ENCODE measurements around the gene STON2. TPM values are rescaled to one million over a fixed set of nuclear protein-coding genes. Genes with fewer than 3 reads are reported as not detected.

Gene STON2
- total and polyA plus RNA-seq, 2 of the 8 experiments (the other 6 are each of a cell fraction or from before 2014, with no cell fraction given) = 8.9 to 50.0 TPM

DNA sequence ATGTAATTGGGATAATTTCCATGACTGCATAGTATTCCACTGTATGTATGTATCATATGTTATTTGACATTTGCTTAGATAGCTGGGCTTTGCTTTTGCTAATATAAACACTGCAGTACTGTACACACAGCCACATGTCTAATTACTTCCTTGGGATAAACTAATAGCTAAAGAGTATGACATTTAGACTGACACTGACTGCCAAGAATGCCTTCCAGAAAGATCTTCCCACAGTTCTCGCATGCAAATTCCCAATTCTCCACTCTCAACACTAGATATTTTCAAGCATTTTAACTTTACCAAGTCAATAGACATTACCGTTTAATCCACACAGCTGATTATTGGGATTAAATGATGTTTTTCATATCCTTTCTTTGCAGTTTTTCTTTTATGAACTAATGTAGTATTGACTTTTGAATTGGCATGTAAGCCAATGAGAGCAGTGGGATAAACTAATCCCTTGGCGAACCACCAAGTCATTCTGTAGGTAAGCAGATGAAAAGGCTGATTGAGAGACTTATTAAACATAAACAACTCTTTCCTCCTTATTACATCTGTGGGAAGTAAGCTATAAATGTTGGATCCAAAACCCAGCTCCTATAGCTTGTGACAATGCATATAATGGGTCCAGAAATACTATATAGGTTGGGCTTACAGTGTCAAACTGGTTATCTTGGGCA is 55.5 kb downstream of the STON2 start:
- H3K23ac ChIP-seq (ENCODE audit: insufficient read length) = no peak overlapping the region
- H2BK5ac ChIP-seq (ENCODE audit: low read depth, low read length) = no peak overlapping the region
- no peak overlapping the region for H2BK120ac ChIP-seq (replicated peaks; ENCODE audit: low read depth, low read length)
- H4K91ac ChIP-seq (replicated peaks; ENCODE audit: insufficient read length, low read length) = no peak overlapping the region
- no peak overlapping the region for H2AK5ac ChIP-seq (ENCODE audit: low read depth, low read length)
- DNase-seq (ENCODE audit: low read depth in 1 of 2, low spot score in 2 of 2) = no peak
- no peaks in the 10 kb centered on the region for H3K36me3 ChIP-seq (ENCODE audit: control insufficient read depth in 2 of 4, insufficient read depth in 4 of 4, low read length in 3 of 4)
- no peaks in the 10 kb centered on the region for H3K27me3 ChIP-seq (replicated peaks in 1 of 4; ENCODE audit: control insufficient read depth in 3 of 4, extremely low read depth in 1 of 4, insufficient read depth in 3 of 4, low read length in 3 of 4)
- no peak overlapping the region for H3K56ac ChIP-seq (replicated peaks; ENCODE audit: insufficient read length, low read depth, low read length)
- H3K9me3 ChIP-seq (ENCODE audit: insufficient read depth in 2 of 2, low read depth in 1 of 2, low read length in 1 of 2) = no peaks in the 10 kb centered on the region
- no peak overlapping the region for H3K18ac ChIP-seq (ENCODE audit: extremely low read depth, low read length)
- CTCF ChIA-PET (ENCODE audit: partially characterized antibody) = interaction anchor here (0.5 to 2.2 kb wide), 3 partner anchors 9 to 75 kb away, joined by 3 to 6 read pairs (median 6); no protein-coding TSS in a partner anchor
- H4K5ac ChIP-seq (ENCODE audit: insufficient read length, low read depth, low read length) = no peak overlapping the region
- H3K23me2 ChIP-seq (ENCODE audit: low read depth, low read length) = no peaks in the 10 kb centered on the region
- H2BK15ac ChIP-seq (ENCODE audit: low read length) = no peak overlapping the region
- POLR2A ChIA-PET (ENCODE audit: partially characterized antibody) = no interaction called here
- no peak overlapping the region for H3K14ac ChIP-seq (ENCODE audit: insufficient read length)
- no peaks in the 10 kb centered on the region; a peak in 1 of 7 replicates for H3K4me1 ChIP-seq (replicated peaks in 1 of 4; ENCODE audit: control insufficient read depth in 3 of 4, insufficient read depth in 4 of 4, low read length in 3 of 4)
- H2AFZ ChIP-seq (ENCODE audit: low read length) = no peak overlapping the region
- no peak overlapping the region for H3K4me3 ChIP-seq (ENCODE audit: extremely low read depth in 1 of 4, insufficient read depth in 2 of 4, low read depth in 3 of 4, low read length in 4 of 4)
- no peaks in the 10 kb centered on the region; the same call in 1 of the 2 replicates for H3K79me1 ChIP-seq (ENCODE audit: low read depth, low read length)
- H3K27ac ChIP-seq (ENCODE audit: low read depth, low read length) = no peak overlapping the region
- WGBS, 2 experiments (ENCODE audit: extremely low coverage in 1 of 2, insufficient coverage in 1 of 2, insufficient read length in 1 of 2, insufficient replicate concordance in 2 of 2, low coverage in 1 of 2, low lambda C conversion rate in 2 of 2, missing lambda C conversion rate in 1 of 2) = 91% methylated on average over 3 of the region's 3 CpGs; no CpG with 5 or more reads in 1 of the 2 experiments
- H2BK12ac ChIP-seq (ENCODE audit: low read depth, low read length) = no peak overlapping the region
- no peak overlapping the region for H3K4me2 ChIP-seq (ENCODE audit: insufficient read depth in 1 of 2, low read depth in 2 of 2, low read length in 2 of 2)
- H3K79me2 ChIP-seq (ENCODE audit: control insufficient read depth in 1 of 2, insufficient read depth in 2 of 2, low read length in 2 of 2) = peaks cover 0 to 25% of the 10 kb centered on the region in 2 experiments; a peak in 2 of 4 replicates
- H3K9ac ChIP-seq (replicated peaks in 1 of 4; ENCODE audit: extremely low read depth in 1 of 4, low read depth in 3 of 4, low read length in 3 of 4) = no peak overlapping the region
- no peaks in the 10 kb centered on the region for H4K20me1 ChIP-seq (replicated peaks in 1 of 2; ENCODE audit: control insufficient read depth in 1 of 2, insufficient read depth in 2 of 2, low read length in 2 of 2)
- H2BK20ac ChIP-seq (ENCODE audit: low read length) = no peak overlapping the region
- no peak overlapping the region for H3K4ac ChIP-seq (replicated peaks; ENCODE audit: insufficient read length, low read depth, low read length)
- FAIRE-seq = no peak
- no peak overlapping the region for H4K8ac ChIP-seq (ENCODE audit: extremely low read depth, insufficient read depth, low read length)
- TF ChIP-seq CHD1 (IDR thresholded peaks at IDR 0.05; ENCODE audit: low read depth, low read length) = no peak
- no peak for TF ChIP-seq SIX5 (IDR thresholded peaks at IDR 0.05; ENCODE audit: low read depth, low read length)
- TF ChIP-seq RXRA (IDR thresholded peaks at IDR 0.05; ENCODE audit: insufficient read depth, low read depth, low read length) = no peak
- TF ChIP-seq RFX5 (IDR thresholded peaks at IDR 0.05; ENCODE audit: borderline replicate concordance, low read depth, low read length) = no peak
- TF ChIP-seq CREB1 (IDR thresholded peaks at IDR 0.05) = no peak
- no peak for TF ChIP-seq KDM1A (IDR thresholded peaks at IDR 0.05; ENCODE audit: borderline replicate concordance, low read length)
- no peak for TF ChIP-seq CBX8 (IDR thresholded peaks at IDR 0.05; ENCODE audit: borderline replicate concordance, low read depth, low read length)

Data from H1 (cell line).